GM12873 (cell line): Measurements from ENCODE around the gene PRKAR2B.

ENCODE experiments used
- TF ChIP-seq, protein P1 (sequence below): IDR thresholded peaks from 2 replicates; pipeline ENCODE4 v1.5.1; 2012; ENCODE audit warnings: low read depth, mild to moderate bottlenecking, moderate library complexity, low read length, control low read depth; ENCODE audit not compliant: insufficient read depth; ENCODE audit errors: missing control alignments

PRKAR2B gene

DNA sequence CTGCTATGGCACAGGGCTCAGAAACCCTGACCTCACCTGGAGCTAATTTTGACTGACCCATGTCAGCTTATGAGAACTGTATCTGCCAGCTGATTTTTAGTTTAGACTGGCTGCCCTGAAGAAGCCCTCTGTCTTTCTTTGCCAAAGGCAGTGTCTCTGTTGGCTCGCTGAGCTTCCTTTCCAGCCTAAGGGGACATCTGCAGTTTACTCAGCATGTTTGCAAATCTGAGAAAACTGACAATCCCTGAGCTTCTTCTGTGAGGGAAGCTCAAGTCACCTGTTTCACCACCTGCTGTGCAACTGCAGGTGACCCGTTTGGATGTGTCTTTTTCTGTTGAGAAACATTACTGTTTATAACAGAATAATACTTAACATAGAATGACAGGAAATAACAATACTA is 46.0 kb downstream of the PRKAR2B start:
- TF ChIP-seq, protein P1, sequence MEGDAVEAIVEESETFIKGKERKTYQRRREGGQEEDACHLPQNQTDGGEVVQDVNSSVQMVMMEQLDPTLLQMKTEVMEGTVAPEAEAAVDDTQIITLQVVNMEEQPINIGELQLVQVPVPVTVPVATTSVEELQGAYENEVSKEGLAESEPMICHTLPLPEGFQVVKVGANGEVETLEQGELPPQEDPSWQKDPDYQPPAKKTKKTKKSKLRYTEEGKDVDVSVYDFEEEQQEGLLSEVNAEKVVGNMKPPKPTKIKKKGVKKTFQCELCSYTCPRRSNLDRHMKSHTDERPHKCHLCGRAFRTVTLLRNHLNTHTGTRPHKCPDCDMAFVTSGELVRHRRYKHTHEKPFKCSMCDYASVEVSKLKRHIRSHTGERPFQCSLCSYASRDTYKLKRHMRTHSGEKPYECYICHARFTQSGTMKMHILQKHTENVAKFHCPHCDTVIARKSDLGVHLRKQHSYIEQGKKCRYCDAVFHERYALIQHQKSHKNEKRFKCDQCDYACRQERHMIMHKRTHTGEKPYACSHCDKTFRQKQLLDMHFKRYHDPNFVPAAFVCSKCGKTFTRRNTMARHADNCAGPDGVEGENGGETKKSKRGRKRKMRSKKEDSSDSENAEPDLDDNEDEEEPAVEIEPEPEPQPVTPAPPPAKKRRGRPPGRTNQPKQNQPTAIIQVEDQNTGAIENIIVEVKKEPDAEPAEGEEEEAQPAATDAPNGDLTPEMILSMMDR = no peak

DNA sequence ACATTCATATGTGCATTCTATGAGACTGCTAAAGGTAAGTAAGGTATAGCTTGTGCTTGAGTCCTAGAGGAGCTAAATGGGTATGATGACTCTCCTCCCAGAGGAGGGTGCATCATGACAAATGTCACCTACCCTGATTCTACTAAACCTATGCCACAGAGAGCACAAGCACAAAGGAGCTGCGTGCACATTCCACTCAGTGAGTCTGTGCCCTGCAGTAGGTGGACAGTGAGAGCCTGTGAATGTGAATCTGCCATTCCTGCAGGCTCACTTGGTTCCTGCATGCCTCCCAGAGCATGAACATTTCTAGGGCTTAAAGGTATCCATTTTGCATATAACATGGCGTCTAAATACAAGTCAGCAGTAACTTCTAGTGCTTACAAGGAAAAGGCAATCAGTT is 46.8 kb downstream of the PRKAR2B start:
- TF ChIP-seq, protein P1 = no peak

DNA sequence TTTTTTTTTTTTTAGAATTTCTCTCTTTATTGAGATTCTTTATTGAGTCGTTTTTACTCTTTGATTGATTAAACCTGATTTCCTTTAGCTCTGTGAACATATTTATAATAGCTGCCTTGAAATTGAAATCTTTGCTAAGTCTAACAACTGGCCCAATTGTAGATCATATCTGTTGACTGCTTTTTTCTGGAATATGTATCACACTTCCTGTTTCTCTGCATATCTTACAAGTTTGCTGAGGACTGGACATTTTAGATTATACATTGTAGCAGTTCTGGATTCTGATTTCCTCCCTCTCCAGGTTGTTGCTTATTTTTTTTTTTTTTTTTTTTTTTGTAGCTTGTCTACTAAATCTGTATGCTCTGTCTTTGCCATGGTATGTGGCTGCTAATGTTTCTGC is 56.3 kb downstream of the PRKAR2B start:
- TF ChIP-seq, protein P1 = no peak

DNA sequence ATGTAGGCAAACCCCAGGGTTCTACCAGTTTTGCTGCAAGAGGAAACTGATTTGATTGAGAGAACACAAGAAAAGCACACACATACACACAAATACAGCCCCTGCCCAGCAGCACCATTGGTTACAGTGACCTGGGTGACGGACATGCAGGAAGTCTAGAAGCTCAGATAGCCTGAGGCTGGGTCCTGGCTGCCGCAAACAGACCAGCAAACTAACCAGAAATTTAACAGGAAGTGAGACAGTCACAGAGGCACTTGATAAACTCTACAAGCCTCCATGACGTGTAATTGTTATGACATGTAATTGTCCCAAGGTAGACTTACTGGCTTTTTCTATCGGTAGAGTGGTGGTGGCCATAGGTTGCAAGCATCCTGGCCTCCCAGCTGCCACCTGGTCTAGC is 58.9 kb downstream of the PRKAR2B start:
- TF ChIP-seq, protein P1 = no peak

DNA sequence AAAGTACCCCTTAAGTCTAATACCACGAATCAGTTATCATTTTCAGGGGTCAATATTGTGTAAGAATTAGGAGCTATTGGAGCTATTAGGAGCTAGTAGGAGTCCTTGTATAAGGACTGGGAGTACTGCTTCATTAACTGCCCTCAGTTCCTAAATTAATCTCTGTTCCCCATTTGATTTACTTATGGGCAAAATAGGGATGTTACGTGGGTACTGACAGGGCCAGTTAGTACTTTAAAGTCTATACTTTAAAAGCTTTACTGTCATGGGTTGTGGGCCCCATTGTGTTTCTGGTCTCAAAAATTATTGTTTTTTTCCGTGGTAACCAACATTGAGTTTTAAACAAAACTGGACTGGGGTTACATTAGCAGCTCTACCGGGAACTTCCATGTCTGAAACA is 60.3 kb downstream of the PRKAR2B start:
- TF ChIP-seq, protein P1 = no peak

DNA sequence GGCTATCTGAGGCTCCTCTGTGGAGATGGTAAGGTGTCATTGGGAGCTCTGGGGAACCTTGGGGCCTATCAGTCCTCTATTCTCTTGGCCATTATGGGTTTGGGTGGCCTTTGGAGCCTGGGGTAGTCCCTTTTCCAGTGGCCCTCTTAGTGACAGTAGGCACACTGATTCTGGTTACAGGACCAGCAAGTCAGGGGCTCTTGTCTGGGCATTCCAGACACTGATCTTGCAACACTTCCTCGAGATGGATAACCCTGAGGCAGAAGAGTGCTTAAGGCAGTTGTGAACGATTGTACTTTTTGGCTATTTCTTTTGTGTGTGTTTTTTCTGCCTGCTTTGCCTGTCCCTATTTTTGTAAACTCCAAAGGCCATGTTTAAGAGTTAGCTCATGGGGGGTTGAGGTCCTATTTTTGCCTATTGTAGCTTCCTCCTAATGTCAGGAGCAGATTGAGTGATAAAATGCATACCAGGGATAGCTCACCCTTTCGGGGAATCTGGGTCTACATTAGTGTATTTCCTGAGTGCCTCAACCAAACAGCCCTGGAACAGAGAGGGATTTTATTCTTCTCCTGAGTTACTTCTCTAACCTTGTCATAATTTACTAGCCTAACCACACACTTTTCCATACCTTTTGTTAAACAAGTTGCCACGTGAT is 61.2 kb downstream of the PRKAR2B start:
- TF ChIP-seq, protein P1 = no peak

DNA sequence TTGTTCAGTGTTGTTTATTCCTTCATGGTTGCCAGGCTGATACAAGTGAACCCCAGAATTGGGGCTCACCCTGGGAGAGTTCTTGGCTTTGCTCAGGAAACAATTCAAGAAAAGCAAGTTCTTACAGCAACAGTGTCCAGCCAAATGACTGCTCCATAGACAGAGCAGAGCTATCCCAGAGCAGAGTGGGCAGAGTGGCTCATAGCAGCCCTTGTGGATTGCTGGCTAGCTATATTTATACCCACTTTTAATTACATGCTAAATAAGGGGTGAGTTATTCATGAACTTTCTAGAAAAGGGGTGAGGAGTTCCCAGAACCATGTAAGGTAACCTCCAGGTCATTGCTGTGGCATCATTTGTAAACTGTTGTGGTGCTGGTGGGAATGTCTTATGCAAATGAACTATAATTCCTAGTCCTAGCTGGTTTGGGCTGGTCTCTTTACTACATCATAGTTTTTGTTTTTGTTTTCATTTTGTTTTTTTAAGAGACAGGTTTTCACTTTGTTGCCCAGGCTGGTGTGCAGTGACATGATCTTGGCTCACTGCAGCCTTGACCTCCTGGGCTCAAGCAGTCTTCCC is 64.4 kb downstream of the PRKAR2B start:
- TF ChIP-seq, protein P1 = no peak
